ENCODE data around the gene GLB1L.

Gene GLB1L

DNA sequence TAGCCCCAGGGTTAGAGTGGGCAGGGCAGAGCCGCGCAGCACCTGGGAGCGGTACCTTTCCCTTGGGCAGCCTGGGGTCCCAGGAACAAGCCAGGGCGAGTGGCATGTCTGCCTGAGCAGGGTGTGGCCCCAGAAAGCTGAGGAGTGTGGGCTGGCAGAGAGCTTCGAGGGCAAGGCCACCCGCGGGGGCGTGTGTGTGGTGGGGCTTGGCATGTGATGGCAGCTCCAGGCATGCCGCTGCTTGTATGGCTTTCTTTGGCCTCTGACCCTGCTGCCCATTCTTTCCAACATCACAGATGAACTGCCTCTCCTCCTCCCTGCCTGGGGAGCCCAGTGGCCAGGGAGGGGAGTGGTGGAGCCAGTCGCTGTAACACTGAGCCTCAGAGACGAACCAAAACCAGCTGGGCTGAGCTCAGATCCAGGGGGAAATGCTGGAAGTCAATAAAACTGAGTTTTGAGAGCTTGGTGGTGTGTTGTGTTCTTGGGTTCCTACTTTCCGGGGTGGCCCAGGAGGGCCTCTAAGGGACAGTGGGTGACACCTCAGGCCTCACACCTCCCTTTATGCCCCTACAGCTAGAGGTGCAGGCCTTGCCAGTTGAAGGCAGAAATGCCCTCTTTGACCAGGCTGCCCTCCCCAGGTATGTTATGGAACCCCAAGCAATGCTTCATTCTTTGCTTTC, 41.3 kb upstream of the GLB1L start:
- H3K27ac Mint-ChIP-seq: no peak overlapping the region
- TF ChIP-seq, protein P1, sequence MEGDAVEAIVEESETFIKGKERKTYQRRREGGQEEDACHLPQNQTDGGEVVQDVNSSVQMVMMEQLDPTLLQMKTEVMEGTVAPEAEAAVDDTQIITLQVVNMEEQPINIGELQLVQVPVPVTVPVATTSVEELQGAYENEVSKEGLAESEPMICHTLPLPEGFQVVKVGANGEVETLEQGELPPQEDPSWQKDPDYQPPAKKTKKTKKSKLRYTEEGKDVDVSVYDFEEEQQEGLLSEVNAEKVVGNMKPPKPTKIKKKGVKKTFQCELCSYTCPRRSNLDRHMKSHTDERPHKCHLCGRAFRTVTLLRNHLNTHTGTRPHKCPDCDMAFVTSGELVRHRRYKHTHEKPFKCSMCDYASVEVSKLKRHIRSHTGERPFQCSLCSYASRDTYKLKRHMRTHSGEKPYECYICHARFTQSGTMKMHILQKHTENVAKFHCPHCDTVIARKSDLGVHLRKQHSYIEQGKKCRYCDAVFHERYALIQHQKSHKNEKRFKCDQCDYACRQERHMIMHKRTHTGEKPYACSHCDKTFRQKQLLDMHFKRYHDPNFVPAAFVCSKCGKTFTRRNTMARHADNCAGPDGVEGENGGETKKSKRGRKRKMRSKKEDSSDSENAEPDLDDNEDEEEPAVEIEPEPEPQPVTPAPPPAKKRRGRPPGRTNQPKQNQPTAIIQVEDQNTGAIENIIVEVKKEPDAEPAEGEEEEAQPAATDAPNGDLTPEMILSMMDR (IDR thresholded peaks at IDR 0.05): no peak
- H3K4me1 Mint-ChIP-seq: peaks cover 28% of the 10 kb centered on the region
- DNase-seq: no peak
- H3K36me3 Mint-ChIP-seq (ENCODE audit: low read depth): peaks cover 10% of the 10 kb centered on the region
- no peaks in the 10 kb centered on the region for H3K9me3 Mint-ChIP-seq
- no peak overlapping the region for H3K4me3 Mint-ChIP-seq
- H3K27me3 Mint-ChIP-seq (ENCODE audit: low read depth, poor library complexity): peaks cover 7% of the 10 kb centered on the region

DNA sequence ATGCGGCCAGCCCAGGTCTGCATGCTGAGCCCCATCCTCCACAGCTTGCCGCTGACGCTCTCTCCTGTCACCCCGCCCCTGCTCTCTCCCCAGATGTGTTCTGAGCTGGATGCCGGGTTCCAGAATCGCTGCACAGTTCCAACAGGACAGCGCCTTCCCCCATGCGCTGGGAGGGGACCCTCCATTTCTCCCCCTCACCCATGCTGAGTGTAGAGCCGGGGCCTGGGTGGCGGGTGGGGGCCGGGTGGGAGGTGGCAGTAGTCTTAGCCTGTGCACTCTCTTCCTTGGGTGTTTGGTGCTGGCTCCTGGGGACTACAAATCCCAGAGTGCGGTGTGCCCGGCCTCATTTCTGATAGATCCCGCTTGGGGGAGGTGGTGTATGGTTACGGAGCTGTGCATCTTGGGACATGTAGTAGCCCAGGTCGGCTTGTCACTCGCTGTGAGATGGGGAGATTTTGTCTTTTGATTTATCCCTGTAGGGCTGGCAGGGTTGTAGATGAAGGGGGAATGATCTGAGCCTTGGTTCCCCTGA, 40.7 kb upstream of the GLB1L start:
- no peaks in the 10 kb centered on the region for H3K9me3 Mint-ChIP-seq
- H3K4me3 Mint-ChIP-seq: no peak overlapping the region
- TF ChIP-seq, protein P1 (IDR thresholded peaks at IDR 0.05): no peak
- peaks cover 34% of the 10 kb centered on the region for H3K4me1 Mint-ChIP-seq
- peak; percentile 72 for DNase-seq
- H3K27me3 Mint-ChIP-seq (ENCODE audit: low read depth, poor library complexity): peaks cover 7% of the 10 kb centered on the region
- H3K36me3 Mint-ChIP-seq (ENCODE audit: low read depth): peaks cover 10% of the 10 kb centered on the region
- no peak overlapping the region for H3K27ac Mint-ChIP-seq

DNA sequence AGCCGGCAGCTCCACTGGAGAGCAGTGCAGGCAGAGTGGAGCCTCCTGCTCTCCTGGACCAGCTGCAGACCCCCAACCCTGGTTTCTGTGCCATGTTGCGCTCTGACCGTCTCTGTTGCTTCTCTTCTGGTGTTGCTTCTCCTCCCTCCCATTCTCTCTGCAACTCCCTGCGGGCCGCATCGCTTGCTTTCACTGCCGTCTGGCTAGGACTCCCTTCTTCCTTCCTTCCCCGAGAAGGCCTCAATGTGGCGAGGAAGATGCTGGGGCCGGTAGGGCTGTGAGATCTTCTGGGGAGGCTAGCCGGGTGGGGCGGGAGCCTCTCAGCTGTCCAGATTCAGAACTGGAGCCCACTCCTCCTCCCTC, 40.1 kb upstream of the GLB1L start:
- no peak overlapping the region for H3K27ac Mint-ChIP-seq
- TF ChIP-seq, protein P1 (IDR thresholded peaks at IDR 0.05): no peak
- H3K27me3 Mint-ChIP-seq (ENCODE audit: low read depth, poor library complexity): peaks cover 10% of the 10 kb centered on the region
- DNase-seq: no peak
- peaks cover 40% of the 10 kb centered on the region for H3K4me1 Mint-ChIP-seq
- no peak overlapping the region for H3K4me3 Mint-ChIP-seq
- H3K9me3 Mint-ChIP-seq: no peaks in the 10 kb centered on the region
- peaks cover 10% of the 10 kb centered on the region for H3K36me3 Mint-ChIP-seq (ENCODE audit: low read depth)

DNA sequence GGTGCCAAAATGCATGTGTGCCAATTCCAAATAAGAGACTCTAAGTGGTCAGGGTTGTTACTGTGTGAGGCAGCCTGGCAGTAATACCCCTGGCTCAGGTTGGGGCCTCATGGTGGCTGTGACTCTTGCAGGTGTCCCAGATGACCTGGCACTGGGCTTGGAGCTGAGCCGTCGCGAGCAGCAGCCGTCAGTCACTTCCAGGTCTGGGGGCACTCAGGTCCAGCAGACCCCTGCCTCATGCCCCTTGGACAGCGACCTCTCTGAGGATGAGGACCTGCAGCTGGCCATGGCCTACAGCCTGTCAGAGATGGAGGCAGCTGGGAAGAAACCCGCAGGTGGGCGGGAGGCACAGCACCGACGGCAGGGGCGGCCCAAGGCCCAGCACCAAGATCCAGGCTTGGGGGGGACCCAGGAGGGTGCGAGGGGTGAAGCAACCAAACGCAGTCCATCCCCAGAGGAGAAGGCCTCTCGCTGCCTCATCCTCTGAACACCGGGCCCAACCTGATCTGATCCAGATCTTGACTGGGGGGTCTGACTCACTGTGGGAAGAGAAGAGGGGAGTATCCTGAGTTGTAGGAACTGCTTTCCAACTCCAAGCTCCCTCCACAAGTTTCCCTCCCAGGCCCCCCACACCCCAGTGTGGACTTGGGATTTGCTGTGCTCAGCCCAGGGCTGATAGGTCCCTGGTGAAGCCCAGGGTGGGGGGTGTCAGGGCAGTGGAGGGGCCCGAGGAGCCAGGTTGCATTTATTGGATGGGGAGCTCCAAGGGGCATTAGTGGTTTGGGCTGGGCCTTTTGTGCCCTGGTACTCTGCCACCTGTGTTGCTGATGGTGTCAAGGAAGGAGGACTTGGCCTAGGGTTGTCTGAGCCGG, 39.5 kb upstream of the GLB1L start:
- peaks cover 10% of the 10 kb centered on the region for H3K36me3 Mint-ChIP-seq (ENCODE audit: low read depth)

DNA sequence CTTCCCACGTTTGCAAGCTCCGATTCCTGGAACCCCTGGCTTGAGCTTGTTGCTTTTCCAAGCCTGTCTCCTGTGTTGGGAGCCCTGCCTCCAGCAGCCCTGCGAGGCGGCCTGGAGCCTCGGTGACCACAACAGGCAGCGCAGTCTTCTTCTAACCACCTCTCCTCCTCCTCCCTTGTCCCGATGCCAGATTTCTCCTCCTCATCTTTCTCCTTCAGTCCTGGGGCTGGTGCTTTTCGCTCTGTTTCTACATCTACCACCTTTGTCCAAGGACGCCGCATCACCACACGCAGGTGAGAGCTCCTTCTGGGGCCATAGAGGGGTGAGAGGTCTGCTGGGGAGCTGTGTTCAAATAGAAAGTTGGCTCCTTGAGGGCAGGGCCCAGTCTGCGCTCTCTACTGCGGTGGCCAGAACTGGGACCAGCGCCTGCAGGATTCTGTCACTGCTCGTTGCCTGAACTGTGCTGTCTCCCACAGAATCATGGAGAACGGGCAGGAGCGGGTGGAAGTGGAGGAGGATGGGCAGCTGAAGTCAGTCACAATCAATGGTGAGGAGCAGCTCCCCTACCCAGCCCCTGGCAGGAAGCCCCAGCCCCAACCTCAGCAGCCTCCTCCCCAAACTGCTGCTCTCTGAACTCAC, 37.8 kb upstream of the GLB1L start:
- Mint-ChIP-seq H3K36me3 (ENCODE audit: low read depth) (peaks cover 10% of the 10 kb centered on the region), H3K4me1 (peaks cover 59% of the 10 kb centered on the region), H3K4me3 (no peak overlapping the region), H3K27me3 (ENCODE audit: low read depth, poor library complexity) (peaks cover 5% of the 10 kb centered on the region), H3K9me3 (no peaks in the 10 kb centered on the region), H3K27ac (no peak overlapping the region)
- no peak for DNase-seq
- TF ChIP-seq, protein P1 (IDR thresholded peaks at IDR 0.05): no peak

More for the DNA sequence above, 39.5 kb upstream of the GLB1L start:
- TF ChIP-seq, protein P1 (IDR thresholded peaks at IDR 0.05): no peak
- Mint-ChIP-seq H3K4me1 (peaks cover 46% of the 10 kb centered on the region), H3K27me3 (ENCODE audit: low read depth, poor library complexity) (peaks cover 5% of the 10 kb centered on the region), H3K4me3 (no peak overlapping the region), H3K27ac (no peak overlapping the region), H3K9me3 (no peaks in the 10 kb centered on the region)
- no peak for DNase-seq

Data from nephron progenitor cell (in vitro differentiated cells).